Subcutaneous adipose tissue (tissue), 4 donors: Measurements from ENCODE around the gene TSHR. TPM values are rescaled to one million over a fixed set of nuclear protein-coding genes. Genes with fewer than 3 reads are reported as not detected.

Source experiments
- total RNA-seq, 4 donors: library from RNA; depleted of rRNA; stranded (reverse); fragments of >200 nt; gene quantifications; one replicate each; pipeline ENCODE4 v1.1.0, GENCODE V29; 2016
- TF ChIP-seq, protein P1 (sequence below): fragments of 450-650 bp; IDR thresholded peaks from one replicate; pipeline ENCODE4 v1.5.1; 2016; ENCODE audit warnings: low read depth, mild to moderate bottlenecking, control low read depth, antibody characterized with exemption, moderate library complexity

The TSHR gene
- total RNA-seq, 4 donors from 2014 or later = 0.34 to 1.7 TPM; not detected in 2

DNA sequence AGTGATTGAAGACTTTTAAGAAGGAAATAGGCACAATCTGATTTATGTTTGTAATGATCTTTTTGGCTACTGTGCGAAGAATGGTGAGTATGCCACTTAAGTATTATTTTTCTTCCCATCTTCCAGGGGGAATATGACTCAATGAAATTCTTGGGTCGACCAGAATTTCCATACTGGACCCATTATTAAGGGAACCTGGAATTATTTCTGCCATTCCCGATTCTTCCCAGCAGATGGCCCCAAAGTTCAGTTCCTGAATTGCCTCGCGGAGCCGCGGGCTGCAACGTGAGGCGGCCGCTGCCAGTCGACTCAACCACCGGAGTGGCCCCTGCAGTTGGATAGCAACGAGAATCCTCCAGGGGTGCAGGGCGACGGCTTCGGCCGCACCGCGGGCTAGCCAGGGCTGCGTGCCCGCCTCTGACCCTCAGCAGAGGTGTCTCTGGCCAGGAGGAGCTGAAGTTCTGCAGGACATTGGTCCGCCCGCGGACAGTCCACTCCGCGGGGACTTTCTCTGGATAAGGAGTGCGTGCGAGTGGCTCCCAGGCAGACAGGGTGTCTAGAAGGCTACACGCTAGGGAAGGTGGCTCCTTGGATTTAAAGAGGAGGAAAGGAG lies 628 bp upstream of the TSHR start:
- TF ChIP-seq, protein P1, sequence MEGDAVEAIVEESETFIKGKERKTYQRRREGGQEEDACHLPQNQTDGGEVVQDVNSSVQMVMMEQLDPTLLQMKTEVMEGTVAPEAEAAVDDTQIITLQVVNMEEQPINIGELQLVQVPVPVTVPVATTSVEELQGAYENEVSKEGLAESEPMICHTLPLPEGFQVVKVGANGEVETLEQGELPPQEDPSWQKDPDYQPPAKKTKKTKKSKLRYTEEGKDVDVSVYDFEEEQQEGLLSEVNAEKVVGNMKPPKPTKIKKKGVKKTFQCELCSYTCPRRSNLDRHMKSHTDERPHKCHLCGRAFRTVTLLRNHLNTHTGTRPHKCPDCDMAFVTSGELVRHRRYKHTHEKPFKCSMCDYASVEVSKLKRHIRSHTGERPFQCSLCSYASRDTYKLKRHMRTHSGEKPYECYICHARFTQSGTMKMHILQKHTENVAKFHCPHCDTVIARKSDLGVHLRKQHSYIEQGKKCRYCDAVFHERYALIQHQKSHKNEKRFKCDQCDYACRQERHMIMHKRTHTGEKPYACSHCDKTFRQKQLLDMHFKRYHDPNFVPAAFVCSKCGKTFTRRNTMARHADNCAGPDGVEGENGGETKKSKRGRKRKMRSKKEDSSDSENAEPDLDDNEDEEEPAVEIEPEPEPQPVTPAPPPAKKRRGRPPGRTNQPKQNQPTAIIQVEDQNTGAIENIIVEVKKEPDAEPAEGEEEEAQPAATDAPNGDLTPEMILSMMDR = no peak

- TF ChIP-seq, protein P1 = no peak
Measured at GRCh38 chr14:80956102-80956501, 681 bp downstream of the TSHR start.

DNA sequence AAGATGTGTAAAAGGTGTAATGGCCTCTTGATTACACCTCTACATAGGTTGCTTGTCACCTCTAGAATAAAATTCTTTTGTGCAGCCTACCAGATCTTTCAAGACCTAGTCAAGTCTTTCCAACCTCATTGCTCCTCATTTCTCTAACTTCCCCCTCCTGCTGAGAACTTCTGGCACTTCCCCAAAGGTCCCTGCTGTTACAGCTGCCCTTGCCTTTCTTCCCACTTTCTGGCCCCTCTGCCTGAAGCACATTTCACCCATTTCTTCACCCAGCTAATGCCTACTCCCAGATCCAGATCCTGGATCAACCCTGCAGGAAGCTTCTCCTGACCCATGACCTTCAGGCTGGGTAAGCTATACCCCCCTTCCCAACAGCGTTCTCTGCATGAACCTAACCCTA lies 1.5 kb downstream of the TSHR start:
- TF ChIP-seq, protein P1 = no peak

GRCh38 chr14:80957613-80958012 lies 2.2 kb downstream of the TSHR start:
- TF ChIP-seq, protein P1 = no peak

DNA sequence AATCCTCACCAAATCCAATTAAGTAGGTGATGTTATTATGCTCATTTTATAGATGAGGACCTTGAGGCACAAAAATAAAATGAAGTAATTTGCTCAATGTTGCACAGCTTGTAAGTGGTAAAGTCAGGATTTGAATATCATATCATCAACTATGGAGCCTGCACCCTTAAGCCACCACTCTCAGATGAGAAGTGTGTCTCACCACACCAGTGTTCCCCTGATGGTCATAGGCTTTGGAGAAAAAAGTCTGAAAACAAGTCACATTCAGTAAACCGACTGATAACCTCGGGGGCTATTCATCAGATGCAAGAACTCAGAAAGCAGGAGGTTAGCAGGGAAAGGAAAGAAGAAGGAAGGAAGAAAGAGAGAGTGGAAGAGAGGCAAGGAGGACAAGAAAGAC lies 2.8 kb downstream of the TSHR start:
- TF ChIP-seq, protein P1 = no peak

GRCh38 chr14:80958939-80959338 lies 3.5 kb downstream of the TSHR start:
- TF ChIP-seq, protein P1 = no peak

GRCh38 chr14:80959496-80959895 lies 4.1 kb downstream of the TSHR start:
- TF ChIP-seq, protein P1 = no peak
